Gastrocnemius medialis (tissue), 4 donors: ENCODE measurements around the gene LEMD2.

Source experiments
- POLR2A ChIP-seq, 2 donors: fragments of 450-650 bp; IDR thresholded peaks; one replicate each; pipeline ENCODE4 v1.6.1; 2017; ENCODE audit warnings: antibody characterized with exemption in 2 of 2, mild to moderate bottlenecking in 2 of 2, moderate library complexity in 2 of 2
- TF ChIP-seq, protein P1 (sequence below), 5 experiments: fragments of 450-650 bp in 3 of 5; fragments of 200-600 bp in 2 of 5; sonication (generic) in 2 of 5; IDR thresholded peaks in 4 of 5; conservative IDR thresholded peaks in 1 of 5; 1 replicate in 4 of 5; 2 replicates in 1 of 5; pipeline ENCODE4 v1.5.1; 2016 to 2019; ENCODE audit warnings: antibody characterized with exemption in 5 of 5, mild to moderate bottlenecking in 3 of 5, moderate library complexity in 3 of 5

DNA sequence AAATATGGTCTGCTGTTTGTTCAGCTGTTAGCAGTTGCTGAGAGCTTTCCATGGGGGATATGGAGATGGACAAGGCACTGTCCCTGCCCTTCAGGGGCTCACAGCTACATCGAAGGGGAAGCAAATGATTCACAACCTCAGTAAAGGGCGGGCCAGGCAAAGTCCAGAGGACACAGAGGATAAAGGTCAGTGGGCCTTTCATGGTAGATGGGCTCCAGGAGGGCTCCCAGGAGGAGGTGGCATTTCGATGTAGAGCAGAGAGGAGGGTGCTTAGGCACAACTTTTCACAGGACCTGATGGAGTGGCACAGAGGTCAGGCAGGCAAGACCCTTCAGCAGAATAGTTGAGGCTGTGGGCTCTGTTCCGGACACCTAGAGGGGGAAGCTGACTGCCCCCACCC lies 30.1 kb upstream of the LEMD2 start:
- TF ChIP-seq, protein P1, sequence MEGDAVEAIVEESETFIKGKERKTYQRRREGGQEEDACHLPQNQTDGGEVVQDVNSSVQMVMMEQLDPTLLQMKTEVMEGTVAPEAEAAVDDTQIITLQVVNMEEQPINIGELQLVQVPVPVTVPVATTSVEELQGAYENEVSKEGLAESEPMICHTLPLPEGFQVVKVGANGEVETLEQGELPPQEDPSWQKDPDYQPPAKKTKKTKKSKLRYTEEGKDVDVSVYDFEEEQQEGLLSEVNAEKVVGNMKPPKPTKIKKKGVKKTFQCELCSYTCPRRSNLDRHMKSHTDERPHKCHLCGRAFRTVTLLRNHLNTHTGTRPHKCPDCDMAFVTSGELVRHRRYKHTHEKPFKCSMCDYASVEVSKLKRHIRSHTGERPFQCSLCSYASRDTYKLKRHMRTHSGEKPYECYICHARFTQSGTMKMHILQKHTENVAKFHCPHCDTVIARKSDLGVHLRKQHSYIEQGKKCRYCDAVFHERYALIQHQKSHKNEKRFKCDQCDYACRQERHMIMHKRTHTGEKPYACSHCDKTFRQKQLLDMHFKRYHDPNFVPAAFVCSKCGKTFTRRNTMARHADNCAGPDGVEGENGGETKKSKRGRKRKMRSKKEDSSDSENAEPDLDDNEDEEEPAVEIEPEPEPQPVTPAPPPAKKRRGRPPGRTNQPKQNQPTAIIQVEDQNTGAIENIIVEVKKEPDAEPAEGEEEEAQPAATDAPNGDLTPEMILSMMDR (IDR thresholded peaks at IDR 0.05 in 4 of 5, conservative IDR thresholded peaks at IDR 0.05 in 1 of 5), result no peak
- TF ChIP-seq POLR2A (IDR thresholded peaks at IDR 0.05), result no peak
